ENCODE measurements around the gene SPIRE1.
"Not testable (repeated sequence)": the region's sequence is repeated elsewhere in the genome, so short reads cannot be mapped to it uniquely, and the experiment has no call there.

The SPIRE1 gene

DNA sequence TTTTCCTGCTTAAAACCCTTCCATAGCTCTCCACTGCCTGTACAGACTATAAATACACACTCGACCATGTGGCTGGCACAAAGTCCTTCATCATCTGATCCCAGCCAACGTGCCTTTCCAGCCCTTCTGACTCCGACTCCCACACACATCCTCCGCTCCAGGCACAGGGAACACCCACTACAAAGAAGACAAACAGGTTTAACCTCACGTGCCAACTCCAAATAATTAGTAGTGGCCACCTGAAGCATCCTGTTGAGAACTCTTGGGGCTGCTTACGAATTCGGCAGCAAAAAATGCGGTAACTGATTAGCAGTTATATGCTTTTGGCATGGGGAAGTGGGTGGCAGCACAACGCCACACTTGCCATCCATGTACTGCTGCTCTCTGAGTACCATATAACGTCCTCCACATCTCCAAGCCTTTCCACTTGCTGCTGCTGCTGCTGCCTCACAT, 12.1 kb downstream of the SPIRE1 start:
- DNase-seq (ENCODE audit: low spot score), result peak; percentile 69

DNA sequence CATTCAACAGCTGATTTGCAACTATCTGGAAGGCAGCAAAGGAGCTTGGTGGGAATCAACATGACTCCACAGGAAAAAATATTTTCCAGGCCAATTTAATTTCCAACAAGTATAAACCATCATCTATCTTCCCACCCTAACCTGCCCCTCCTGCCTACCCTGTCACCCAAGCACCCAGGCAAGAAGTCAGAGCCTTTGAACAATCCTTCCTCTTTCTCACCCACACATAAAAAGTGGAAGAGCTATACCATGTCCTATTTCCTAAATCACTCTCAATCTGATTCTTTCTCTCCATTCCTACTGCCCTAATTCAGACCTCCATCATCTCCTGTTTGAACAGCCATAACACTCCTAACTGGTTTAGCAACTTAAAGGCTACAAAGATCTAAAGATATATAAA, 12.7 kb downstream of the SPIRE1 start:
- no peak for DNase-seq (ENCODE audit: low spot score)

DNA sequence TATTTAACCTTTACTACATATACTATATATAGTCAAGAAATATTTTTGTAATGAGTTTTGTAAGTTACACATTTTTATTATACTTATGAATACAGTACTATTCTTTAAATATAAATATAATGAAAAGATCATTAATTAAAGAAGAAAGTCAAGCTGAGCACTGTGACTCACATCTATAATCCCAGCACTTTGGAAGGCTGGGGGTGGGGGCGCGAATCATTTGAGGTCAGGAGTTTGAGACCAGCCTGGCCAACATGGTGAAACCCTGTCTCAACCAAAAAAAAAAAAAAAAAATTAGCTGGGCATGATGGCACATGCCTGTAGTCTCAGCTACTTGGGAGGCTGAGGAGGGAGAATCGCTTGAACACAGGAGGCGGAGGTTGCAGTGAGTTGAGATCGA, 14.2 kb downstream of the SPIRE1 start:
- DNase-seq (ENCODE audit: low spot score), result not testable (repeated sequence)

DNA sequence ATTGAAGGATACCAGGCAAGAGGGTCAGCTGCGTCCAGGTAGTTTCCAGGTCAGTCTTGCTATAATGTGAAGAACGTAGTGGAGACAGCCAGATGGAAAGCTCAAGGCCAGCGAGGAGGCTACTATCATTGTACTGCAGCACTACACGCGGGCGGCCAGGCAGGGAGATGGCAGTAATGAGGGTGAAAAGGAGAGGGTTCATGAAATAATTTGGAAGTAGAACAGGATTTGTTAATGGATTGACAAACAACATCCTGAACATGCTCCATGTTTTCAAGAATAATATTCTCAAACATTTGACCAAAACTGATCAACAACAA, 17.1 kb downstream of the SPIRE1 start:
- no peak for DNase-seq (ENCODE audit: low spot score)

GRCh38 chr18:12639990-12640880, 17.7 kb downstream of the SPIRE1 start:
- no peak for DNase-seq (ENCODE audit: low spot score)

- no peak for DNase-seq (ENCODE audit: low spot score)
Observed at GRCh38 chr18:12638644-12639124, 19.2 kb downstream of the SPIRE1 start.

DNA sequence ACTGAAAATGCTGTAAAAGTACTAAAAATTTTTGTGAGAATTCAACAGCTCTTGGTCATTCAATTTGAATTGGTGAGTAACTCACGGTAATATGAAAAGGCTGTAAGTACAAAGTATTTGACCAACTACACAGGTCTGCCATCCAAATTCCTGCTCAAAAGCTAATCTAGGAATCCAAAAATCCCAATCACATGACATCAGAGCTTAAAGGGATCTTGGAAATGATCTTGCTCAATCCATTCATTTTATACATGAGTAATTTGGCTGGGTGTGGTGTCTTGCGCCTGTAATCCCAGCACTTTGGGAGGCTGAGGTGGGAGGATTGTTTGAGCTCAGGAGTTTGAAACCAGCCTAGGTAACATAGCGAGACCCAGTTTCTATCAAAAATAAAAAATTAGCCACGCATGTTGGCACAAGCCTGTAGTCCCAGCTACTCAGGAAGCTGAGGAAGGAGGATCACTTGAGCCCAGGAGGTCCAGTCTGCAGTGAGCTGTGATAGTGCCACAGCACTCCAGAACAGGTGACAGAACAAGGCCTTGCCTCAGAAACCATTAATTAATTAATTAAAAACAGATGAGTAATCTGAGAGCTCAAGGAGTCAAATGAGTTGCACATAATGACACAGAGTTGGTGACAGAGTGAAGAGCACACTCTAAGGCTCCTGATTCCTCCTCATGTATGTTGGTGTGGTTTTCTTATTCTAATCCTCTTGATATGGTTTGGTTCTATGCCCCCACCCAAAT, 19.8 kb downstream of the SPIRE1 start:
- DNase-seq (ENCODE audit: low spot score), result no peak

DNA sequence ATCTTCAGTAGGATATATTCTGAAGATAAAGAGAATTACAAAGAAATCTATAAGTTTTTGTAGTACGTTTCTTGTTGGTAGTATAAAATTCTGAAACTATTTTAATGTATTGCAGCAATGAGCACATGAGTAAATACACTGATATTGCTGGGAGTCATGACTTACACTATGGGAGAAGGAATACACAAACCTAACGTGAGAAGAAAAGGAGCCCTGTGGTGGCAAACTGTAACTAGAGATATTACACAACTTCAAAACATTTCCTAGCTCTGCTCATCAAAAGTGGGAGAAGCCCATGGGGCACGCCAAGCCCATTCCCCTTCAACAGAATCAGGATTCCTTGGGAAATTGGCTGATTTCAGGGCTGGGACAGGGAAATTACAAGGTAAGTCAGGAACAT, 20.5 kb downstream of the SPIRE1 start:
- no peak for DNase-seq (ENCODE audit: low spot score)

DNA sequence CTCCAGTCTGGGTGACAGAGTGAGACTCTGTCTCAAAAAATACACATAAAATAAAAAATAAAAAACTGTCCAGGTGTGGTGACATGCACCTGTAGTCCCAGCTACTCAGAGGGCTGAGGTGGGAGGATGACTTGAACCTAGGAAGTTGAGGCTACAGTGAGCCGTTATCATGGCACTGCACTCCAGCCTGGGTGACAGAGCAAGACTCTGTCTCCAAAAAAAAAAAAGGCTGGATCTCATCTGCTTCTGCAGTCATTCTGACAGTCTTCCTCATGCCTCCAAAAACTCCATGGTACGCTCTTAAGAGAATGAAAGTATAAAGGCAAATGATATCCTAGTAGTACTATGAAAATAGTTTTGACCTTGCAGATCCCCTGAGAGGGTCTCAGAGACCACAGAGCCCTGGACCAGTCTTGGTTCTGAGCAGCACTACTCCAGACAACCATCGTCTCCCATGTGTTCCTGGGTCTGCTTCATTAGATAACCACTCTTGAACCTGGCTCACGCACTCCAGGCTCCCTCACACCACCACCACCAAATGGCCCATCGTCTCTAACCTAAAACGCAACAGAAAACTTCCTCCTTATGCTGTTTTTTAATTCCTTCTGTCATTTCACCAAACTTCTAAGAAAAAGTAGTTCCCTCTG, 26.0 kb downstream of the SPIRE1 start:
- DNase-seq (ENCODE audit: low spot score), result no peak

- no peak for DNase-seq (ENCODE audit: low spot score)
Observed at GRCh38 chr18:12630136-12630535, 27.8 kb downstream of the SPIRE1 start.

DNA sequence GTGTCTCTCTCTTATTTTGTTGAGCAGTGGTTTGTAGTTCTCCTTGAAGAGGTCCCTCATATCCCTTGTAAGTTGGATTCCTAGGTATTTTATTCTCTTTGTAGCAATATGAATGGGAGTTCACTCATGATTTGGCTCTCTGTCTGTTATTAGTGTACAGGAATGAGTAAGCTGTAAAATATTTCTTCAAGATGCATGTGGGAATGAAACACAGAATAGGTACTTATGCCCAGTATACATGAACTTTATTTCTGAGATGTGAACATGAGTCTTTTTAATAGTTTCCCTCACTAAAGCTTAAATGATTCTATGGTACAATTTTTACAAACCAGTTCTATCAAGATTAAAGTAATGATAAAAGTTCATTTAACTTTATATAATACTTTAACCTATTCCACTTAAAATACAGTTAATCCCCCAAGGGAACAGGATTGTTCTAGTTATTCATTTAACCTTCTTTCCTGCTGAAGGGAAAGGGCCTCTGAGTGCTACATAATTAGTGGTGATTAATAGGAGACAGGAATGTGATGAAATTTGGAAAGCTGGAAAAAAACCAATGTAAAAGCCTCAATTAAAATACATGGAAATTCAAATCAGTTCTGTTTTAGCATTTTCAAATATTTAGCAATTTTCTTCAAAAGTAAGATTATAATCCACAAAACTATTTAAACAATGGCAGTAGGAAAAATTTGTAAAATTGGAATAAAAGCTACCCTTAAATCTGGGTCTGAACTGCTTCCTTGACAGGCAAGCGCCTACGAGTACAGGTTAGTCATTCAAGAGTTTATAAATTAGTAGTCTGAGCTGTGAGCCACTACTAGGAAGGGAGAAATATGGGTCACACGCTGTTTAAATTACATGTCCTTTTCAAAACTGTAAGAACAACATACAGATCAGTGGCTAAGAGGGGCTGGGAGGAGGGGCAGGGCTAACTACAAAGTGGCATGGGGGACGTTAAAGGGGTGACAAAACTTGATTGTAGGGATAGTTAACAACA, 28.9 kb downstream of the SPIRE1 start:
- no peak for DNase-seq (ENCODE audit: low spot score)

- not testable (repeated sequence) for DNase-seq (ENCODE audit: low spot score)
Observed at GRCh38 chr18:12627199-12627598, 30.7 kb downstream of the SPIRE1 start.

DNA sequence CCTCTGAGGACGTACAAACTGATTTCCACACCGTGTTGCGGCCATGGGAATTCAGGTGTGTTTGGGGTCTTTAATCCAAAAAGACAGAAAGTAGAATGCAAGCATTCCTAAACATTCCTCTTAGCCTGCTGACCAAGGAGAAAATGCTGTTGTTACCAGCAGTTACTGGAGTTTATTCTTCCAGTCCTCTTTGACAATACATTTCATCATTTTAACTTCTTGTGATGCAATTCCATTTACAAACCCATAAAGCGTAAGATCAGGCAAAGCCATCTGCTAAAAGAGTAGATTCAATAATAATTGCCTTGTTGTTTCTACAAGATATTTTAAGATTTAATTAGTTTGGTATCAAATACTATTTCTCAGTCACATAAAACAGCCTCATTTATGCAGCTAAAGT, 32.7 kb downstream of the SPIRE1 start:
- no peak for DNase-seq (ENCODE audit: low spot score)

DNA sequence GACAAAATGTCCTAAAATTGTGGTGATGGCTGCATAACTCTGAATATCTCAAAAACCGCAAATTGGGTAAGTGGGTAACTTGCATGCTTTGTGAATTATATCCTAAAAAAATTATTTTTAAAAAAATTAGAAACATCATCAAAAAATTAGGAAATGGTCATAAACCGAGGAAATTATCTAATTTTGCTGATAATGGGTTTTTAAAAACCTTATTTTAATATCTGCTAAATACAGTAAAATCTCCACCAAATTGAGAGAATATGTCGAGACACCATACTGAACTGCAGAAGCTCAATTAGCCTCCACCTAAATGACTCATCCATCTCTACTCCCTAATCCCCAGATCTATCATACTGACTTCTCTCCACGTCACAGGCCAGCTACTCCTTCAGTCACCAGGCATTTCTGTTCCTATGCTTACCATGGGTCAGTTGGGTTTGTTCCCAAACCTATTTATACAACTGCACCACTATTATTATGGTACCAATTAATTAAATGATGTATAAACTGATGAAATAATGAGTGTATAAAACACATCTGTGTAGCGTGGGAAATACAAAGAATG, 36.1 kb downstream of the SPIRE1 start:
- no peak for DNase-seq (ENCODE audit: low spot score)

GRCh38 chr18:12615748-12616147, 42.2 kb downstream of the SPIRE1 start:
- no peak for DNase-seq (ENCODE audit: low spot score)

GRCh38 chr18:12608301-12608700, 49.6 kb downstream of the SPIRE1 start:
- no peak for DNase-seq (ENCODE audit: low spot score)

DNA sequence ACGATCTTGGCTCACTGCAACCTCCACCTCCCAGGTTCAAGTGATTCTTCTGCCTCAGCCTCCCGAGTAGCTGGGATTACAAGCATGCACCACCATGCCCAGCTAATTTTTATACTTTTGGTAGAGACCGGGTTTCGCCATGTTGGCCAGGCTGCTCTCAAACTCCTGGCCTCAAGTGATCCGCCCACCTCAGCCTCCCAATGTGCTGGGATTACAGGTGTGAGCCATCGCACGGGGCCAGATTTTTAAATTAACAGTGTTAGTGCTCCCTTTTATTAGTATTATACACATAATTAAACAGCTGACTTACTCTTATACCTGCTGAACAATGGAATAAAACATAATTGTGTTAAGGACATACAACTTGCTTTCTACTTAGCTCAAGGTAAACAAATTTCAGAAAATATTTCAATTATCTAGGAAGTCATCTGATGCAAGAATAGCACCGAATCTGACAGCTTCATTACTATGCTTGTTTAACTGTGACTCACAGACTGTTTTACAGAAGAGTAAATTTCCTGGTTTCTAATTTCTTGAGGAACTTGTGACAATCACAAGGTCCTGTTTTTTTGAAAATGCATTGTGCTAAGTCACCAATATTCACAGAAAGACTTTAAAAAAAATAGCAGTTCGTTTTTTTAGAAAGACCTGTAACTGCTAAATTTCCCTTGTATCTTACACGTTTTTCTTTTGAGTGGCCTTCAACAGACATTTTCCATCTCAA, 51.2 kb downstream of the SPIRE1 start:
- DNase-seq (ENCODE audit: low spot score), result peak; percentile 34

DNA sequence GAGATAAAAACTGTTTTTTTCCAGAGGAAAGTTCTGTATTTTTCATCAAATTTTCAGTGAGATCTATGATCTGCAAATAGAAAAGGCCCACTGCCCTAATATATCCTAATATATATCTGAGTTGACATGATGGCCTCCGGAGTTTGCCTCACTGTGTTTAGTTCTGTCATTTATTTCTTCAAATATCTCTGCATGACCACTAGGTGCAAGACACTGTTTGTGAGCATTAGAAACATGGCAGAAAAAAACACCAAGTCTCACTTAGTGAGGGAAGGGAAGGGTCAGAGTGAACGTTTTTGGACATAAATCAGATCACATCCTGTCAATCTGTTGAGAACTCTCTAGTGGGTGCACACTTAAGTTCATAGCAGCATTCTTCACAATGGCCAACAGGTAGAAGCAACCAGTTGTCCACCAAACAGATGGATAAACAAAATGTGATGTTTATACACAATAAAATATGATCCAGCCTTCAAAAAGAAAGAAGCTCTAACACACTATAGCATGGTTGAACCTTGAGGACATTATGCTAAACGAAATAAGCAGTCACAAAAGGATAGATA, 53.4 kb downstream of the SPIRE1 start:
- no peak for DNase-seq (ENCODE audit: low spot score)

- DNase-seq (ENCODE audit: low spot score), result no peak
Observed at GRCh38 chr18:12599966-12600365, 57.9 kb downstream of the SPIRE1 start.

DNA sequence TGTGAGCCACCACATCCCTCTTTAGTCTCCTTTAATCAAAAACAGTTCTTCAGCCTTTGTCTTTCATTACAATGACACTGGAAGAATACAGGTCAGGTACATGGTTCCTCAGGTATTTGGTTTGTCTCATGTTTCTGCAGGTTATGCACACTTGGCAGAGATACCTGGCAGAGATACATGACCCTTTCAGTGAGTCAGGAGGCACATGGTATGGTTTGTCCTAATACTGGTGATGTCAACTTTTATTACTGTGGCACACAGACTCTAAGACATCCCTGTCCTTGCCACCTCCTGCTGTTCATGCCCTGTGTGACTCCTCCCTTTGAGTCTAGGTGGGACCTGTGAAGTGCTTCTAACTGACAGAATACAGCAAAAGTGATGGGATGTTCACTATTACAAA, 58.4 kb downstream of the SPIRE1 start:
- DNase-seq (ENCODE audit: low spot score), result no peak
